CD4-positive, alpha-beta T cell treated with Interleukin-1 beta for 1 hour (primary cell): ENCODE results near the gene RRP9.
A peak's percentile ranks its signal among the peaks of the same experiment; 100 is the strongest.

Experiments
- DNase-seq, 2 donors: peaks; one replicate each; pipeline ENCODE4 v3.0.0-alpha.2; 2020 to 2022

RRP9 gene

GRCh38 chr3:51955175-51955892, 13.6 kb upstream of the RRP9 start, which contains the start of gene GPR62:
TSS of gene GPR62 (plus strand) at chr3:51955381. CDS start at chr3:51955653, 272 bp downstream.
- no peak for DNase-seq

- no peak for DNase-seq
Observed at GRCh38 chr3:51954713-51955112, 13.0 kb upstream of the RRP9 start.

GRCh38 chr3:51954105-51954504, 12.4 kb upstream of the RRP9 start:
- DNase-seq, result no peak

DNA sequence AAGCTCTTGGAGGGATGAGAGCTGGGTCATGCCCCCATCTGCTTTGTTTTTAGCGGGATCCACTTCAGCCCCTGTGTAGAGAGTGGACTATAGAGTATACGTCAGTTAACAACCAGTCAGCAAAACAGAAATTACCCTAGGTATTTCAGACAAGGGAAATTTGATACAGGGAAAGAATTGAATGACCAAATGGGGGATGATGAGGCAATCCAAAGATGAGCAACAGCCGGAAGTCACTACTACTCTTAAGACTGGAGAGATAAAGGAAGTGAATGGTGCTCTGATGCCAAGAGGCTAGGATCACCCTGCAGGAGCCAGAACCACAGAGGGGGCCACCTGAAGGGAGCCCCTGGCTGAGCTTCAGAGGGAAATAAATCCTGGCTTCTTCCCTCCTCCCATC, 11.7 kb upstream of the RRP9 start:
- no peak for DNase-seq

DNA sequence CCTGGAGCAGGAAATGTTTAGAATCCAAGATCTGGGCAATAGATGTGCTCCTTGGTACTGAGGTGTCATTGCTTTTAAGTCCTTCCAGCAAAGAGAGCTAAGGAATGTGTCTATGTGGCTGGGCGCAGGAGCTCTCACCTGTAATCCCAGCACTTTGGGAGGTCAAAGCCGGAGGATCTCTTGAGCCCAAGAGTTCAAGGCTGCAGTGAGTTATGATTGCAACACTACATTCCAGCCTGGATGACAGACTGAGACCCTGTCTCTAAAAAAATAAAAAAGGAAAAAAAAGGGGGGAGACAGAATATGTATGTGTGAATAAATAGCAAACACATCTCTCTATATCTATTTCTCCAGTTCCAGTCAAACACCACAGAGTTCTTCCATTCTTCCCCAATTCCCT, 9.2 kb upstream of the RRP9 start:
- no peak for DNase-seq

DNA sequence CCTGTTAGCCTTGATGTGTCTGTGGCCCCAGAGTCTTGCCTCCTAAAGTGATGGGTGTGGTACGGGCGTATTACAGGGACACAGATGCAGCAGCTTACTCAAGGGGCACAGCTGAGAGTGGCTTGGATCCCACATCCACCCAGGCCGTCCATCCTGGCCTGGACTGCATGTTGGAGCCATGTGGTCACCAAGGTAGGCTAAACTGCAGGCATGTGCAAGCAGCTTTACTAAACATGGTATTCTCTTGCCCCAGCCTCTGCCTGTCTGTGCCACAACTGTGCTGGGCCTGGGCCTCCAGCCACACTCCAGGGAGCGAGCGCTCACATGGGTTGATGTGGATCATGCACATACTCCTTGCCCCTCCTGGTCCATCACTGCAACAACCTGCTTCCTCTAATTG, 7.4 kb upstream of the RRP9 start:
- DNase-seq, result no peak

- DNase-seq, result no peak
Observed at GRCh38 chr3:51948016-51948580, 6.4 kb upstream of the RRP9 start.

GRCh38 chr3:51947215-51947900, 5.7 kb upstream of the RRP9 start:
- DNase-seq, result no peak

DNA sequence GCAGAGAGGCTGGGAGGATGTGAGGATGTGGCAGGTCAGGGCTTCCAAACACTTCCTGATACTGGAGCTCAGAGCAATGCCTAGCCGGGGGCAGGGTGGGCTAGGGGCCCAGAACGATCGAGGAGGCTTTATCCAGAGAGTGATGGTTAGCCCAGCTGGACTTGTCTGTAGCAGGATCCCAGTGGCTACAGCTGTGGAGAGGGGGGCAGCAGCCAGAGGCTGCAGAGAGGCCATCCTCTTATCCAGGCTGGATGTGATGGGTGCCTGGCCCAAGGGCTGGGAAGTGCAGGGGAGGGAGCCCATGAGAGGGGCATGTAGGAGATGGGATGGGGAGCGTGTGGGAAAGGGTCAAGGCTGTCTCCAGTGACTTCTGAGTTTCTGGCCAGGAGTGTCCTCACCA, 5.1 kb upstream of the RRP9 start:
- DNase-seq, result no peak

GRCh38 chr3:51945926-51946705, 4.4 kb upstream of the RRP9 start:
- no peak for DNase-seq

GRCh38 chr3:51945031-51945840, 3.5 kb upstream of the RRP9 start:
- DNase-seq, result no peak

DNA sequence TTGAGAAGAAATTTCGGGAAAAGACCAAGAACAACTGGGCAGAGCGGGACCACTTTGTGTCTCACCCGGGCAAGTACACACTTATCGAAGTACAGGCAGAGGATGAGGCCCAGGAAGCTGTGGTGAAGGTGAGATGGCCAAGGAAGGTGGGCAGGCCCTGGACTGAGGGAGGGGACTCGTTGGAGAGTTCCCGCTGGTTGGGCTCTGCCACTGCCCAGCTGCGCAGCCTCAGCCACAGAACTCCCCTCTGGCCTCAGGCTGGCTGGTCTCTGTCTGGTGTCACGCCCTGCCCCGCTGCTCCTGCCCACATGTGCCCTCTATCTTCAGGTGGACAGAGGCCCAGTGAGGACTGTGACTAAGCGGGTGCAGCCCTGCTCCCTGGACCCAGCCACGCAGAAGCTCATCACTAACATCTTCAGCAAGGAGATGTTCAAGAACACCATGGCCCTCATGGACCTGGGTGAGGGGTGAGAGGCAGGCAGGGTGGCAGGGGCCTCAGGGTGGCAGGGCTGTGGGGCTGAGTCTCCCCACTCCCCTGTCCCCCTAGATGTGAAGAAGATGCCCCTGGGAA, 2.8 kb upstream of the RRP9 start:
- DNase-seq, result no peak

DNA sequence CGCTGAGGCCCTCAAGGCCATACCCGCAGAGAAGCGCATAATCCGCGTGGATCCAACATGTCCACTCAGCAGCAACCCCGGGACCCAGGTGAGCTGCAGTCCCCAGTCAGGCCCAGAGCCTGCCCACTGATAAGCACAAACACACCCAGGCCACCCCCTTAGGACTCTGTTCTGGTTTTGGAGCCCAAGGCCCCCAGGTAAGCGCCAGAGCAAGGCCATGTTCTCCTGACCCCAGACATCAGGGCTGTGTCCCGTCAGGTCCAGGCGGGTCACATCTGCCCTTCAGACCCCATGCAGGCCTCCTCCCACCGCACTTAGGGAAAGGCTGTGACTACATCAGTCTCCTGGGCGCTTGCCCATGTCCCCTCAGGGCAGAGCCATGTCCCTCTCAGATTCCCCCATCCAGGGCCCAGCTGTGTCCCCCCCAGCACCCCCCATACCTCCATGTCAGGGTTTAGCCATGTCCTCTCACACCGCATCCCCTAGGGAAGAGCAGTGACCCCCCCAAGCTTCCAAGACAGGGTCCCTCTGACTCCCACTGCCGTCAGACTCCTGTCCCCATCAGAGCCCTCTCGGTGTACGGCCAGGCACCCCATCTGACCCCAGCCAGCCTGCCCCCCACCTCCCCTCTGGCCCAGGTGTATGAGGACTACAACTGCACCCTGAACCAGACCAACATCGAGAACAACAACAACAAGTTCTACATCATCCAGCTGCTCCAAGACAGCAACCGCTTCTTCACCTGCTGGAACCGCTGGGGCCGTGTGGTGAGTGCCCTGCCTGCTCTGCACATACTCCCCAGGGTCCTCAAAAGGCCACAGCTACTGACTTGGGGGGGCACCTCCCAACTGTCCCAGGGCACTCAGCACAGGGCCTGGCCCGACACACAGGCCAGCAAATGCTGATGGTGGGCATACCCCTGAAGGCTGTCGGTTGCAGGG, 2.0 kb upstream of the RRP9 start:
- no peak for DNase-seq

DNA sequence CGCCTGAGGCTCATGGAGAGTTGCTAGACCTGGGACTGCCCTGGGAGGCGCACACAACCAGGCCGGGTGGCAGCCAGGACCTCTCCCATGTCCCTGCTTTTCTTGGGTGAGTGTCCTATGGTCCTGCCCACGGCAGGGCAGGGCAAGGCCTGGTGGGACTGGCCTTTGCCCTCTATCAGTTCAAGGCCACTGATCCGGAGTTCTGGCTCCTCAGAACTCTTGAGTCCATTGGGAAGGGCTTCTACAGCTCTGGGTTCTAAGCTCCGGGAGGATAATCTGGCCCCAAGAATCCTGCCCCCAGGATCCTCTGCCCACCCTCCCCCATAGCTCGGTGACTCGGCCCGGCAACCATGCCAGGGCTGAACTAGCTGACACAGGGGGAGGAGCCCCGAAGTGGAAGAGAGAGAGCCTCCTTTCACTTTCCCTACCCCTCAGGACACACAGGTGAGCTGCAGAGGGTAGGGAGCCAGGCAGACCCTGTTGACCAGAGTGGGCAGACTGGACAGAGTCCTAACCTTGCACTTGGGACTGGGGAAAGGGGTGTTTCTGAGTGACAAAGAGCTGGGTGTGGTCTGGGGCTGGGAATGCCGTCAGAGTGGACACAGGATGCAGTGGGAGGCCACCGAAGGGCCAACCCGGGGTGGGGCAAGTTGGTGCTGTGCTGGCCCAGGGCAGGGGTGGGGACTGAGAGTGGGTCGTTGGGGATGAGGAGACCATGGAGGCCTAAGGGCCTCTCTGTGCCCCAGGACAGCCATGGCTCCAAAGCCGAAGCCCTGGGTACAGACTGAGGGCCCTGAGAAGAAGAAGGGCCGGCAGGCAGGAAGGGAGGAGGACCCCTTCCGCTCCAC, 1.1 kb upstream of the RRP9 start:
- DNase-seq, result peak; percentile 52 to 63

DNA sequence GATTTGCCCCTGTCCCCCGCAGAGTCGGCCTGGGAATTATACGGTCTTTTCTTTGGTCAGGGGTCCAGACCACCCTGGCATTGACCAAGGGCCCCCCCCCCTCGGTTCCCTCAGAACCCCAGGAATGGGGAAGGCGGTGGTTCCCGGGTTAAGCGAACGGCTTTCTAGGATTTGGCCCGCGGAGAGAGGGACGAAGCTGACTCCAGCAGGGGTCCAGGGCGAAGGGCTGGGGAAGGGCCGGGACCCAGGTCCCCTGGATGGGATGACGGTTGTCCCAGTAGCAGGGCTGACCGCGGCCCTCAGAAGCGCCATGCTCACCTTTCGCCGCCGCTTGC, 274 bp downstream of the RRP9 start:
- DNase-seq, result no peak

DNA sequence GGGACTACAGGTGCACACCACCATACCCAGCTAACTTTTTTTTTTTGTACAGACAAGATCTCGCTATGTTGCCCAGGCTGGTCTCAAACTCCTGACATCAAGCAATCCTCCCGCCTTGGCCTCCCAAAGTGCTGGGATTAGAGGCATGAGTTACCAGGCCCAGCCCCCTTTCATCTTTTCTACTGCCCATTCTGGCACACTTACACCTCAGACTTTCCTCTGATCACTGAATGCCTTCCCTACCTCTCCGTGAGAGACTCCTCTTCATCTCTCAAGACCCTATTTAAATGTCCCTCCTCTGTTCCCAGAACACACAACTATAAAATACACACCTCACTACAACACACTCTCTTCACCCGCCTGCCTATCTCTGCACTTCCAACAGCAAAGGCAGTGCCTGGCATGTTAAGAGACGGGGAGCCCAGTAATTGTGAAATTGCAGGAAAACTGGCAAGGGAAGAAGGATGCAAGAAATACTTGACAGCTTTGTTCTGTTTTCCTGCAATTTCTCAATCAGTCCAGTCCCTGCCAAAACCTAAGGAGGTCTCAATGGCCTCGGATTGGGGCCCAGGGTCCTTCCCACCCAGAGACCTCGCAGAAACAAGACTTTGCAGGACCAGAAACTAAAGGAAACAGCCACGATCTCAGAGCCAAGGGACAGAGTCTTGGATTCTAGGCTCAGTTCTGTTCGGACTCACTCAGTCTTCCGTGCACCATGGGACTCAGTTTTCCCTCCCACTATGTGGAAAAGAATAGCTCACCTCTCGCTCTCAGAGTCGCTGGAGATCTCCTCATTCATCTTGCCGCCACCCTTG, 849 bp downstream of the RRP9 start:
- no peak for DNase-seq

DNA sequence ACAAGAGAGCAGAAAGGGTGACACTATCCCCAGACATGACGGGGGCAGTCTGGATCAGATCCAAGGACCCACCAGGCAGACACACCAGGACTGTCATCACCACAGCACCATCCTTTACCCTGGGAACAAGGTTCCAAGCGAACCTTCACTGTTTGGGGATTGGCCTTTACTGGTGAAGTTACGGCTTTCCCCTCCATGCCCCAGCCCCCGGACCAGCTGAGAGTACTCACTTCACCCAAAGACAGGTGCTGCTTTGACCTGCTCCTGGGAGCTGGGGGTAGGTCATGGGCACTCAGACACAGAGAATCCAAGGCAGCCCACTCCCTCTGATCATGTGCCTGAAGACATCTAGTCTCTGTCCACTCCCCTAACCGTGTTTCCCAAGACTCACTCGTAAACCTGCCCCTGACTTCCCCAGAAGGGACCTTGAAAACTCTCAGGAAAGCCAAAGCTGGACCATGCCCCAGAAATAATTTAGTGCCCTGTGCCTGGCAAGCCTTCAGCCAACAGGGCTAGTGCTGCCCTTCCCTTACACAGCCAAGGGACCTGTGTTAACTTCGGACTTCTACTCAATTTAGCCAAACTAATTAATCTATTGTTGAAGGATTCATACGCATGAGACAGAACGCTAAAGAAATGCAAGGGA, 2.8 kb downstream of the RRP9 start:
- no peak for DNase-seq

DNA sequence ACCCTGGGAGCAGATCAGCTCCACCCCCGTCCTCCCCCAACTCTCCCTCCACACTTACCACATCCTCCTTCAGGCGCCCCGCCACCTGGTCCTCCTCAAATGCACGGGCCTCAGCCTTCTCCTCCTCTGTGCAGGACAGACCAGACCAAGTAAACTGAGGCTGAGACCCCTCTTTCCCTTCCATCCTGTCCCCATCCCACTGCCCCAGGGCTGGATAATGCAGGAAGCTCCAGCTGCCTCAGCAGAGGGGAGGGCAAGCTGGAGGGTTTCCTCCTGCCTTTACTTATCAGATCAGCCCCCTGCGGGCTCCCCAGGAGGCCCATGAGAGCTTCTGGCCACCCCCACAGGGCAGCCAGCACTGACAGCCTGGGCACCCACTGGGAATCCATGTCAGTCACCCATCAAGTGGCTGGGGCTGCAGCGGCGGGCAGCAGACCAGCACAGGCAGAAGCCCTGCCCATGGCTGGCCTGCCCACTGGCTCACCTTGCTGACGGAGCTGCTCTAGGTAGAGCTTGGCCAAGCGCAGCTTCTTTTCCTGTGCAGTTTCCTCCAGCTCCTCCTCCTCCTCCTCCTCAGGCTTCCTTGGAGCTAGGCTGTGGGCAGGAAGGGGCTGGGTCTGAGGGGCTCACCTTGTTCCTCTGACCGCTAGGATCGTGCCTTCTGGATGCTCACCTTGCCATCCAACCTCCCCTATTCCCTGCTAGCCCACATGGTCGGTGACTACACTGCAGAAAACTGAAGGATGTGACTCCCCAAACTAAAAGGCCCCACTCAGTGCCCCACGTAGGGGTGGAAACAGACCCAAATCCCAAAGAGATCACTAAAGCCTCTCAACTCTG, 3.9 kb downstream of the RRP9 start:
- DNase-seq, result no peak
